MM.1S (cell line): Measurements from ENCODE around the gene MAGI1.
"Not testable (repeated sequence)": the region's sequence is repeated elsewhere in the genome, so short reads cannot be mapped to it uniquely, and the experiment has no call there.

Experiments used
- DNase-seq: peaks from one replicate; pipeline ENCODE4 v3.0.0-alpha.2; 2015
- H2AFZ ChIP-seq: fragments of 300-600 bp; sonication (generic); 2 replicates; pipeline ENCODE4 v1.6.0; 2016; ENCODE audit warnings: antibody characterized with exemption, low read length
- H3F3A ChIP-seq: fragments of 300-600 bp; sonication (generic); 2 replicates; pipeline ENCODE4 v1.6.1; 2016; ENCODE audit warnings: mild to moderate bottlenecking, antibody characterized with exemption, low read length, moderate library complexity, mixed read lengths; ENCODE audit not compliant: insufficient read depth
- H3K27ac ChIP-seq: fragments of 300-600 bp; sonication (generic); 2 replicates; pipeline ENCODE4 v1.5.1; 2016; ENCODE audit warnings: mild to moderate bottlenecking, low read length
- H3K27me3 ChIP-seq: fragments of 300-600 bp; sonication (generic); replicated peaks from 2 replicates; pipeline ENCODE4 v1.6.0; 2016; ENCODE audit warnings: low read length; ENCODE audit not compliant: insufficient read depth
- H3K36me3 ChIP-seq: fragments of 300-600 bp; sonication (generic); replicated peaks from 2 replicates; pipeline ENCODE4 v1.6.1; 2016; ENCODE audit warnings: mild to moderate bottlenecking, low read length, mixed read lengths; ENCODE audit not compliant: insufficient read depth
- H3K4me1 ChIP-seq: fragments of 300-600 bp; sonication (generic); 2 replicates; pipeline ENCODE4 v1.6.1; 2016; ENCODE audit warnings: low read length, mixed read lengths
- H3K4me2 ChIP-seq: fragments of 300-600 bp; sonication (generic); 2 replicates; pipeline ENCODE4 v1.6.0; 2016; ENCODE audit warnings: low read depth, low read length
- H3K4me3 ChIP-seq: fragments of 300-600 bp; sonication (generic); 2 replicates; pipeline ENCODE4 v1.5.1; 2016; ENCODE audit warnings: low read length, mixed read lengths
- H3K79me2 ChIP-seq: fragments of 300-600 bp; sonication (generic); 2 replicates; pipeline ENCODE4 v1.6.1; 2016; ENCODE audit warnings: mixed run types, low read length, mixed read lengths
- H3K9ac ChIP-seq: fragments of 300-600 bp; sonication (generic); 2 replicates; pipeline ENCODE4 v1.6.1; 2016; ENCODE audit warnings: low read length, mixed read lengths
- H3K9me2 ChIP-seq: fragments of 300-600 bp; sonication (generic); replicated peaks from 2 replicates; pipeline ENCODE4 v1.6.1; 2016; ENCODE audit warnings: mild to moderate bottlenecking, low read length, mixed read lengths; ENCODE audit not compliant: insufficient read depth
- H3K9me3 ChIP-seq: fragments of 300-600 bp; sonication (generic); replicated peaks from 2 replicates; pipeline ENCODE4 v1.6.1; 2016; ENCODE audit warnings: mild to moderate bottlenecking, low read length, mixed read lengths; ENCODE audit not compliant: insufficient read depth
- H4K20me1 ChIP-seq: fragments of 300-600 bp; sonication (generic); 2 replicates; pipeline ENCODE4 v1.6.1; 2016; ENCODE audit warnings: mild to moderate bottlenecking, low read length, moderate library complexity, mixed read lengths; ENCODE audit not compliant: insufficient read depth
- CTCF ChIP-seq: fragments of 300-600 bp; sonication (generic); IDR thresholded peaks from 2 replicates; pipeline ENCODE4 v1.5.1; 2016; ENCODE audit warnings: antibody characterized with exemption, low read length, mixed read lengths
- EZH2 ChIP-seq: fragments of 300-600 bp; sonication (generic); optimal IDR thresholded peaks from 2 replicates; pipeline ENCODE3; 2017; ENCODE audit warnings: low read depth, mild to moderate bottlenecking, antibody characterized with exemption, low read length, mixed read lengths
- EZH2phosphoT487 ChIP-seq: fragments of 300-600 bp; sonication (generic); IDR thresholded peaks from 2 replicates; pipeline ENCODE4 v1.6.1; 2018; ENCODE audit warnings: antibody characterized with exemption, low read length

MAGI1 gene

GRCh38 chr3:65545429-65545828 is 493.3 kb downstream of the MAGI1 start:
- Histone ChIP-seq H3K4me2 (no peak overlapping the region), H3K4me1 (no peaks in the 10 kb centered on the region), H4K20me1 (no peaks in the 10 kb centered on the region), H3K9me3 (no peaks in the 10 kb centered on the region), H3K27me3 (no peaks in the 10 kb centered on the region), H3K9me2 (no peaks in the 10 kb centered on the region), H2AFZ (no peak overlapping the region), H3K36me3 (no peaks in the 10 kb centered on the region), H3K4me3 (no peak overlapping the region), H3K9ac (no peak overlapping the region), H3F3A (no peaks in the 10 kb centered on the region), H3K27ac (no peak overlapping the region), H3K79me2 (no peaks in the 10 kb centered on the region)
- no peak for DNase-seq
- TF ChIP-seq EZH2phosphoT487 = no peak
- TF ChIP-seq CTCF = no peak
- no peak for TF ChIP-seq EZH2

- H3K27ac ChIP-seq, H3K9me3 ChIP-seq, H3K9ac ChIP-seq, H4K20me1 ChIP-seq, DNase-seq, H3K4me2 ChIP-seq, H3F3A ChIP-seq, H3K36me3 ChIP-seq, H3K27me3 ChIP-seq, H3K4me1 ChIP-seq, H3K79me2 ChIP-seq, H3K9me2 ChIP-seq, H2AFZ ChIP-seq, H3K4me3 ChIP-seq: not testable (repeated sequence)
Observed at GRCh38 chr3:65543391-65543790, 495.3 kb downstream of the MAGI1 start.

GRCh38 chr3:65540666-65541065 is 498.1 kb downstream of the MAGI1 start:
- Histone ChIP-seq H4K20me1 (no peaks in the 10 kb centered on the region), H3K36me3 (no peaks in the 10 kb centered on the region), H3K4me2 (no peak overlapping the region), H3K9me3 (no peaks in the 10 kb centered on the region), H2AFZ (no peak overlapping the region), H3K4me3 (no peak overlapping the region), H3K4me1 (no peaks in the 10 kb centered on the region), H3K9ac (no peak overlapping the region), H3K27ac (no peak overlapping the region), H3K27me3 (no peaks in the 10 kb centered on the region), H3F3A (no peaks in the 10 kb centered on the region), H3K9me2 (no peaks in the 10 kb centered on the region), H3K79me2 (no peaks in the 10 kb centered on the region)
- TF ChIP-seq CTCF = no peak
- TF ChIP-seq EZH2phosphoT487 = no peak
- no peak for TF ChIP-seq EZH2
- no peak for DNase-seq

- Histone ChIP-seq H3F3A (no peaks in the 10 kb centered on the region), H3K36me3 (no peaks in the 10 kb centered on the region), H3K9me2 (no peaks in the 10 kb centered on the region), H3K4me1 (no peaks in the 10 kb centered on the region), H3K4me3 (no peak overlapping the region), H3K9ac (no peak overlapping the region), H3K27ac (no peak overlapping the region), H3K27me3 (no peaks in the 10 kb centered on the region), H3K9me3 (no peaks in the 10 kb centered on the region), H3K79me2 (no peaks in the 10 kb centered on the region), H2AFZ (no peak overlapping the region), H3K4me2 (no peak overlapping the region), H4K20me1 (no peaks in the 10 kb centered on the region)
- TF ChIP-seq EZH2 (no peak), EZH2phosphoT487 (no peak), CTCF (no peak)
- DNase-seq = no peak
Observed at GRCh38 chr3:65539616-65540015, 499.1 kb downstream of the MAGI1 start.
